Stimulated activated memory B cell treated with anti-CD40 and anti-IgM and Interleukin-4, amounts not matched to agents 10 μg/mL and 1 μg/mL and 100 μg/mL, for 72 hours (primary cell): Measurements from ENCODE around the gene ASXL2.

Experiments used
- ATAC-seq: fragments of 150-1000 bp; cut with Tn5 transposase; 2 replicates; pipeline ENCODE4 v1.10.0; 2021
- H3K27ac Mint-ChIP-seq: one replicate; pipeline ENCODE4 v1.8.0; 2022; ENCODE audit warnings: mild to moderate bottlenecking, mixed read lengths
- H3K27me3 Mint-ChIP-seq: one replicate; pipeline ENCODE4 v1.8.0; 2022; ENCODE audit warnings: mixed read lengths
- H3K36me3 Mint-ChIP-seq: one replicate; pipeline ENCODE4 v1.8.0; 2022; ENCODE audit warnings: mixed read lengths
- H3K4me1 Mint-ChIP-seq: one replicate; pipeline ENCODE4 v1.8.0; 2022; ENCODE audit warnings: mixed read lengths
- H3K4me3 Mint-ChIP-seq: one replicate; pipeline ENCODE4 v1.8.0; 2022; ENCODE audit warnings: mild to moderate bottlenecking, moderate library complexity, mixed read lengths
- H3K9me3 Mint-ChIP-seq: one replicate; pipeline ENCODE4 v1.8.0; 2022; ENCODE audit warnings: mixed read lengths

The ASXL2 gene

GRCh38 chr2:25808006-25808383 is 70.3 kb downstream of the ASXL2 start:
- H3K36me3 Mint-ChIP-seq = peaks cover 43% of the 10 kb centered on the region
- H3K9me3 Mint-ChIP-seq = no peaks in the 10 kb centered on the region
- peaks cover 18% of the 10 kb centered on the region for H3K4me1 Mint-ChIP-seq
- H3K27me3 Mint-ChIP-seq = no peaks in the 10 kb centered on the region
- no peak overlapping the region for H3K4me3 Mint-ChIP-seq
- H3K27ac Mint-ChIP-seq = no peak overlapping the region
- ATAC-seq = no peak

DNA sequence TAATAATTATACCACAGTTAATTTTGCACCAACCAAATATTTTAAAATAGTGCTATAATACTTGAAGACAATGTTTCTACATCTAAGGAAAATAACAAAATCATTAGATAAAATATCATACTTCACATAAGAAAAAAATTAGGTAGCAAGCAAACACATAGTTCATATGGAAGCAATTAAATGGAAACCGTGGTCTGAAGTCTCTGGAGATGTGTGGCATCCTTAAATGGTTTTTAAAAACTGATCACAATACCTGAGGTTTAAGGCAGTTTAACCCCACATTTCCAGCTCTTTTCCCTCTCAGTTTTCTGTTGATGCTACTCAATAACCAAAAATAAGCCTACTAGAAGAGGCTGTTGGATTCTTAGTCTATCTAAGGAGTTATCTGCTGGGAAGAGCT is 71.3 kb downstream of the ASXL2 start:
- Mint-ChIP-seq H3K27ac (no peak overlapping the region), H3K27me3 (no peaks in the 10 kb centered on the region), H3K4me3 (no peak overlapping the region), H3K9me3 (no peaks in the 10 kb centered on the region), H3K36me3 (peaks cover 45% of the 10 kb centered on the region), H3K4me1 (peaks cover 13% of the 10 kb centered on the region)
- no peak for ATAC-seq

DNA sequence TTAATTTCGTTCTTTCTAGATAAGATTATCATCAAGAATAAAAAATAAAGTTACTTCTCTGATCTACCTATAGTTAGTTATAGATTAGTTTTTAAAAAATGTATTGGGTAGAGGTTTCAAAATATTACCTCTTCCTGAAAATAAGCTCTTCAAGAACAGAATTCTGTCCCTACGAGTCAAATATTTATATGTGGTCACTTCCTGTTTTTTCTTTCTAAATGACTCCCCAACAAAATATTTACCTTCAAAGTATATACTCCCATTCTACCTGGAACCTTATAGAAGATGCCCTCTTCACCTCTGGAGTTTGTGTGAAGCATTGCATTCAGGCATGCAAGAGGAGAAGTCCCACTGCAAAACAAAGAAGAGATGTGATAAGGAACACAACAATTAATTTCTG is 72.3 kb downstream of the ASXL2 start:
- Mint-ChIP-seq H3K4me3 (no peak overlapping the region), H3K36me3 (peaks cover 51% of the 10 kb centered on the region), H3K27ac (peak overlapping the region; percentile 44), H3K4me1 (peaks cover 19% of the 10 kb centered on the region), H3K9me3 (no peaks in the 10 kb centered on the region), H3K27me3 (no peaks in the 10 kb centered on the region)
- no peak for ATAC-seq

GRCh38 chr2:25804338-25804737 is 73.9 kb downstream of the ASXL2 start:
- Mint-ChIP-seq H3K27me3 (no peaks in the 10 kb centered on the region), H3K4me3 (no peak overlapping the region), H3K36me3 (peaks cover 41% of the 10 kb centered on the region), H3K9me3 (no peaks in the 10 kb centered on the region), H3K27ac (no peak overlapping the region), H3K4me1 (peaks cover 13% of the 10 kb centered on the region)
- ATAC-seq = no peak

GRCh38 chr2:25799301-25799700 is 79.0 kb downstream of the ASXL2 start:
- peaks cover 45% of the 10 kb centered on the region for H3K36me3 Mint-ChIP-seq
- no peak for ATAC-seq
- H3K27ac Mint-ChIP-seq = no peak overlapping the region
- H3K27me3 Mint-ChIP-seq = no peaks in the 10 kb centered on the region
- peaks cover 43% of the 10 kb centered on the region for H3K4me1 Mint-ChIP-seq
- H3K4me3 Mint-ChIP-seq = no peak overlapping the region
- H3K9me3 Mint-ChIP-seq = no peaks in the 10 kb centered on the region

DNA sequence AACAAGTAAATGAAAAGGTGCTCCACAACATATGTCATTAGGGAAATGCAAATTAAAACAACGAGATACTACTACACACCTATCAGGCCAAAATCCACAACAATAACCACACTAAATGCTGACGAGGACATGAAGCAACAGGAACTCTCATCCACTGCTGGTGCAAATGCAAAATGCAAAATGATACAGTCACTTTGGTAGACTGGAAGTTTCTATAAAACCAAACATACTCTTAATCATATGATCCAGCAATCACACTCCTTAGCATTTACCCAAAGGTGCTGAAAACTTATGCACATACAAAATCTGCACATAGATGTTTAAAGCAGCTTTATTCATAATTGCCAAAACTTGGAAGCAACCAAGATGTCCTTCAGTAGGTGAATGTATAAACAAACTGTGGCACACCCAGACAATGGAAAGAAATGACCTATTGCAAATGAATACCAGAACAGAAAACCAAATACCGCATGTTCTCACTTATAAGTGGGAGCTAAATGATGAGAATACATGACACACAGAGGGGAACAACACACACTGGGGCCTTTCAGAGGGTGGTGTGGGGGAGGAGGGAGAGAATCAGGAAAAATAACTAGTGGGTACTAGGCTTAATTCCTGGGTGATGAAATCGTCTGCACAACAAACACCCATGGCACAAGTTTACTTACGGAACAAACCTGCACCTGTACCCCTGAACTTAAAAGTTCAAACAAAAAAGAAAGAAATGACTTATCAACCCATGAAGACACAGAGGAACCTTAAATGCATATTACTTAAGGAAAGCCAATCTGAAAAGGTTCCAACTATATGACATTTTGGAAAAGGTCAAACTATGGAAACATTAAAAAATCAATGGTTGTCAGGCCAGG is 80.4 kb downstream of the ASXL2 start:
- Mint-ChIP-seq H3K4me1 (peaks cover 45% of the 10 kb centered on the region), H3K36me3 (peaks cover 39% of the 10 kb centered on the region), H3K27ac (peak overlapping the region; percentile 32), H3K9me3 (no peaks in the 10 kb centered on the region), H3K4me3 (no peak overlapping the region), H3K27me3 (no peaks in the 10 kb centered on the region)
- no peak for ATAC-seq

DNA sequence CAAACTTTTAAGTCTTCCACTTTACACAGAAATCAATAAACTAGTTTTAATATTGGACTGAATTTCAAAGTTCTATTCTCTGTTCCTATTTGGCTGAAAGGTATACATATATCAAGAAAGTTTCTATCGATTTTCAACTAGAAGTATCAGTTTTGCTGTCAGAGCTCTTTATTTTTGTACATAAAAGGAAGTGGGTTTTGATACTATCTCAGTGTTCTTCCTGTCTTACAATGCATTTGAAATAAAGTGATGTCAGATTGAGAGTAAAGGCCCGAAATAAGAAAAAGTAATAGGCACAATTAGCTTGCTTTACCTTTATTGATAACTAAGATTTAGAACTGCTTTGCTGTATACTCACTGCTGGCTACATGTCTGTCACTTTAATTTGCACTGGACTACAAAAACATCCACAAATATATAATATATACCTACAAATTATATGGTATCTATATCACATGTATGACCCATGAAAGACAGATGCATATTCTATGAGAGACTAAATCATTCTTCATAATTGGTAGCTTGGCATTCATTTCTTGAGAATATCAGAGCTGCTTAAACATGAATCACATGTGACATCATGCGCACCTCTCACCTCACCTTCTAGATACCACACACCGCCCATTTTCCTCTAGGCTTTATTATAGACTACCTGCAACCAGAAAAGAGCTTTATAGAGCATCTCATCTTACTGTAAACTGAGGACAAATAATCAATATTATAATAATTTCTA is 83.6 kb downstream of the ASXL2 start:
- Mint-ChIP-seq H3K27me3 (no peaks in the 10 kb centered on the region), H3K4me1 (peaks cover 39% of the 10 kb centered on the region), H3K27ac (peak overlapping the region; percentile 42), H3K9me3 (no peaks in the 10 kb centered on the region), H3K4me3 (no peak overlapping the region), H3K36me3 (peaks cover 42% of the 10 kb centered on the region)
- ATAC-seq = no peak

DNA sequence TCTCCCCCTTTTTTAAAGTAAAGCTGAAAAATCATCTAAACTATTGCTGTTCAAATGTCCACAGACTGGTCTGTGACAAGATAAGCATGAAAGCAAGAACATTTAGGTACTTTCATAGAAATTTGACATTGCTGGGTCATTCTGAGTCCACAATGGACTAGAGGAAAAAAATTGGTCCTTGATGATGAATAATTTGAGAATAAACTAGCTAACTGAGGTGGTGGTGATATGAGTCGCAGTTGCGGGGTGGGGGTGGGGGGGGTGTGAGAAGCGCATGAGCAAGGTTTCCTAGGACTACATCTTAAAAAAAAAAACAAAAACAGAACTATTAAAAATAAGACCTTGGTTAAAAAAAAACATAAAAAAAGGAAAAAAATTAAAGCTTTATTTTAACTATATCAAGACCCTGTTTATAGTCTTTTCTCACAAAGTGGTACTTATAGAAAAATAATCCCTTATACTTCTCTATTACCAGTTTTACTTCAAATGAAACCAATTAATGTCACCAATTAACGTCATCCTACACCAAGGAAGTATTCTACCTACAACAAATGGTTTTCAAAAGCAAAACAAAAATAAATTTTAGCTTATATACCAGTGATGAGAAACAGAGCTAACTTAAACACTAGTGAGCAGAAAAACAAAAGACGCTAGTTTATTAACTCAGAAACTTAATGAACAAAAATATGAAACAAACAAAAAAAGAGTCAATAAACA is 88.1 kb downstream of the ASXL2 start:
- Mint-ChIP-seq H3K9me3 (no peaks in the 10 kb centered on the region), H3K4me3 (no peak overlapping the region), H3K36me3 (peaks cover 33% of the 10 kb centered on the region), H3K27ac (no peak overlapping the region), H3K4me1 (peaks cover 11% of the 10 kb centered on the region), H3K27me3 (no peaks in the 10 kb centered on the region)
- ATAC-seq = no peak

GRCh38 chr2:25788457-25788856 is 89.8 kb downstream of the ASXL2 start:
- H3K4me3 Mint-ChIP-seq = no peak overlapping the region
- no peak overlapping the region for H3K27ac Mint-ChIP-seq
- no peak for ATAC-seq
- peaks cover 42% of the 10 kb centered on the region for H3K36me3 Mint-ChIP-seq
- no peaks in the 10 kb centered on the region for H3K27me3 Mint-ChIP-seq
- no peaks in the 10 kb centered on the region for H3K9me3 Mint-ChIP-seq
- H3K4me1 Mint-ChIP-seq = no peaks in the 10 kb centered on the region

- no peak overlapping the region for H3K4me3 Mint-ChIP-seq
- no peaks in the 10 kb centered on the region for H3K27me3 Mint-ChIP-seq
- no peak for ATAC-seq
- H3K4me1 Mint-ChIP-seq = no peaks in the 10 kb centered on the region
- H3K9me3 Mint-ChIP-seq = no peaks in the 10 kb centered on the region
- peaks cover 42% of the 10 kb centered on the region for H3K36me3 Mint-ChIP-seq
- H3K27ac Mint-ChIP-seq = no peak overlapping the region
These were observed 91.3 kb downstream of the ASXL2 start for GRCh38 chr2:25787020-25787419.

GRCh38 chr2:25784404-25784803 is 93.9 kb downstream of the ASXL2 start:
- H3K27me3 Mint-ChIP-seq = no peaks in the 10 kb centered on the region
- H3K9me3 Mint-ChIP-seq = no peaks in the 10 kb centered on the region
- no peak overlapping the region for H3K27ac Mint-ChIP-seq
- H3K4me1 Mint-ChIP-seq = no peaks in the 10 kb centered on the region
- no peak for ATAC-seq
- peaks cover 30% of the 10 kb centered on the region for H3K36me3 Mint-ChIP-seq
- no peak overlapping the region for H3K4me3 Mint-ChIP-seq

DNA sequence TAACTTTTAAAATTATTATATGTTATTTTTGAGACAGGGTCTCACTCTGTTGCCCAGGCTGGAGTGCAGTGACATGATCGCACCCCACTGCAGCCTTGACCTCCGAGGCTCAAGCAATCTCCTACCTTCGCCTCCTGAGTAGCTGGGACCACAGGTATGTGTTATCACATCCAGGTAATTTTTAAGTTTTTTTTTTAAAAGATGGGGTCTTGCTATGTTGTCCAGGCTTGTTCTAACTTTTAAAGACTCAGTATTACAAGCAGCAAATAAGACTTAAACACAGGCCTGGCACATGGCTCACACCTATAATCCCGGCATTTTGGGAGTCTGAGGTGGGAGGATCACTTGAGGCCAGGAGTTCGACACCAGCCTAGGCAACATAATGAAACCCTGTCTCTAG is 101.2 kb downstream of the ASXL2 start:
- no peak for ATAC-seq
- Mint-ChIP-seq H3K27me3 (no peaks in the 10 kb centered on the region), H3K9me3 (no peaks in the 10 kb centered on the region), H3K27ac (no peak overlapping the region), H3K36me3 (peaks cover 32% of the 10 kb centered on the region), H3K4me1 (no peaks in the 10 kb centered on the region), H3K4me3 (no peak overlapping the region)

DNA sequence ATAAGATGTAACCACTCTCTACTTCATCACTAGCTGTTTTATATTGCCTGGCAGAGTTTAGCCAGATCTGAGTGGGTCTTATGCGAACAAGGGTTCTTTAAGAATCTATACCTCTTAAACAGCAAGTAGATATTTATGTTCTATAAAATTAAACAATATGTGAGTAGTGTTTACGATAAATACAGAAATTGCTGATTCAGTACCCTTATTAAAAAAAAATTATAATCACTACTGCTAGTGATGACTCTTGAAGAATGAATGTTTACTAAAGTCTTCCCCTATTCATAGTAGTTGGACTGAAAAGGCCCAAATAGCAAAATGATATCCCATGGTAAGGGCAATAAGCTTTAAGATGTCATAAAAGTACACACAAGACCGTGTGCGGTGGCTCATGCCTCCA is 106.2 kb downstream of the ASXL2 start:
- Mint-ChIP-seq H3K4me3 (no peak overlapping the region), H3K27ac (no peak overlapping the region), H3K9me3 (no peaks in the 10 kb centered on the region), H3K4me1 (peaks cover under 1% of the 10 kb centered on the region), H3K36me3 (peaks cover 59% of the 10 kb centered on the region), H3K27me3 (no peaks in the 10 kb centered on the region)
- ATAC-seq = no peak

GRCh38 chr2:25763575-25763974 is 114.7 kb downstream of the ASXL2 start:
- no peak overlapping the region for H3K27ac Mint-ChIP-seq
- no peak for ATAC-seq
- no peaks in the 10 kb centered on the region for H3K9me3 Mint-ChIP-seq
- peaks cover 76% of the 10 kb centered on the region for H3K36me3 Mint-ChIP-seq
- no peaks in the 10 kb centered on the region for H3K27me3 Mint-ChIP-seq
- H3K4me1 Mint-ChIP-seq = peaks cover 5% of the 10 kb centered on the region
- no peak overlapping the region for H3K4me3 Mint-ChIP-seq

GRCh38 chr2:25760297-25760696 is 118.0 kb downstream of the ASXL2 start:
- Mint-ChIP-seq H3K4me1 (no peaks in the 10 kb centered on the region), H3K4me3 (no peak overlapping the region), H3K27ac (no peak overlapping the region), H3K36me3 (peaks cover 64% of the 10 kb centered on the region), H3K9me3 (no peaks in the 10 kb centered on the region), H3K27me3 (no peaks in the 10 kb centered on the region)
- no peak for ATAC-seq
